ENCODE measurements around the gene HS2ST1.

Gene HS2ST1

GRCh38 chr1:86906419-86906818 lies 8.0 kb upstream of the HS2ST1 start:
- H3K27me3 ChIP-seq = no peaks in the 10 kb centered on the region
- no peak overlapping the region for H3K4me3 ChIP-seq (ENCODE audit: low read depth in 1 of 2, low read length in 1 of 2)
- H3K4me1 ChIP-seq (ENCODE audit: control insufficient read depth in 1 of 2, insufficient read depth in 1 of 2, low read depth in 1 of 2, low read length in 1 of 2) = no peaks in the 10 kb centered on the region
- H3K27ac ChIP-seq = no peak overlapping the region
- H3K36me3 ChIP-seq = peaks cover 20% of the 10 kb centered on the region
- no peaks in the 10 kb centered on the region for H3K9me3 ChIP-seq
- TF ChIP-seq CTCF (IDR thresholded peaks at IDR 0.05) = no peak

- H3K27me3 ChIP-seq = peaks cover 11% of the 10 kb centered on the region
- peak overlapping the region in 1 of 2 experiments; percentile 69 for H3K4me3 ChIP-seq (ENCODE audit: low read depth in 1 of 2, low read length in 1 of 2)
- TF ChIP-seq CTCF (IDR thresholded peaks at IDR 0.05) = no peak
- no peaks in the 10 kb centered on the region for H3K9me3 ChIP-seq
- H3K36me3 ChIP-seq = peaks cover 9% of the 10 kb centered on the region
- no peak overlapping the region for H3K27ac ChIP-seq
- peaks cover 21 to 26% of the 10 kb centered on the region in 2 experiments for H3K4me1 ChIP-seq (ENCODE audit: control insufficient read depth in 1 of 2, insufficient read depth in 1 of 2, low read depth in 1 of 2, low read length in 1 of 2)
These were observed 2.0 kb upstream of the HS2ST1 start for GRCh38 chr1:86912281-86912900.

GRCh38 chr1:86913399-86913895 lies 988 bp upstream of the HS2ST1 start:
- peaks cover 11% of the 10 kb centered on the region for H3K27me3 ChIP-seq
- no peaks in the 10 kb centered on the region for H3K9me3 ChIP-seq
- H3K36me3 ChIP-seq = peaks cover 4% of the 10 kb centered on the region
- TF ChIP-seq CTCF (IDR thresholded peaks at IDR 0.05) = no peak
- H3K27ac ChIP-seq = peak overlapping the region; percentile 93
- peaks cover 21 to 26% of the 10 kb centered on the region in 2 experiments for H3K4me1 ChIP-seq (ENCODE audit: control insufficient read depth in 1 of 2, insufficient read depth in 1 of 2, low read depth in 1 of 2, low read length in 1 of 2)
- H3K4me3 ChIP-seq (ENCODE audit: low read depth in 1 of 2, low read length in 1 of 2) = peak overlapping the region; percentile 69 to 81

- no peaks in the 10 kb centered on the region for H3K9me3 ChIP-seq
- H3K4me3 ChIP-seq (ENCODE audit: low read depth in 1 of 2, low read length in 1 of 2) = peak within 1 kb of the TSS; percentile 69 to 81
These were observed 387 bp upstream of the HS2ST1 start, which contains the start of gene SELENOF for GRCh38 chr1:86913896-86914600. SELENOF (minus strand) TSS chr1:86914126; CDS start chr1:86914111, 15 bp downstream.

More at GRCh38 chr1:86913896-86914600, 387 bp upstream of the HS2ST1 start, which contains the start of gene SELENOF:
- no peak for TF ChIP-seq CTCF (IDR thresholded peaks at IDR 0.05)
- H3K4me1 ChIP-seq (ENCODE audit: control insufficient read depth in 1 of 2, insufficient read depth in 1 of 2, low read depth in 1 of 2, low read length in 1 of 2) = peaks cover 21 to 26% of the 10 kb centered on the region in 2 experiments
- H3K27ac ChIP-seq = peak within 1 kb of the TSS; percentile 93
- H3K27me3 ChIP-seq = peaks cover 11% of the 10 kb centered on the region
- H3K36me3 ChIP-seq = peaks cover 4% of the 10 kb centered on the region
